Liver (tissue), 9 donors: ENCODE results near the gene LAMC2. TPM values are rescaled to one million over a fixed set of nuclear protein-coding genes. Genes with fewer than 3 reads are reported as not detected.

ENCODE experiments used
- DNase-seq: peaks from one replicate; pipeline ENCODE4 v3.0.0-alpha.2; 2017; ENCODE audit warnings: low spot score
- H3K27ac ChIP-seq, 2 donors: one replicate each; pipeline ENCODE4 v1.7.0; 2013; ENCODE audit warnings: inconsistent platforms in 2 of 2, low read length in 2 of 2, control low read depth in 1 of 2, low read depth in 1 of 2, mild to moderate bottlenecking in 1 of 2
- H3K27me3 ChIP-seq, 4 donors: one replicate each; pipeline versions ENCODE4 v1.6.1 to v1.7.0; 2013; ENCODE audit warnings: low read length in 3 of 4, inconsistent platforms in 1 of 4, mild to moderate bottlenecking in 1 of 4, moderate library complexity in 1 of 4; ENCODE audit not compliant: control insufficient read depth in 4 of 4, insufficient read depth in 4 of 4
- H3K36me3 ChIP-seq, 4 donors: one replicate each; pipeline versions ENCODE4 v1.6.1 to v1.7.0; 2013; ENCODE audit warnings: low read length in 3 of 4, mild to moderate bottlenecking in 3 of 4, low read depth in 1 of 4, moderate library complexity in 1 of 4; ENCODE audit not compliant: control insufficient read depth in 4 of 4, insufficient read depth in 3 of 4
- H3K4me1 ChIP-seq, 4 donors: one replicate each; pipeline versions ENCODE4 v1.6.1 to v1.7.0; 2013; ENCODE audit warnings: low read length in 3 of 4, mild to moderate bottlenecking in 3 of 4, moderate library complexity in 1 of 4; ENCODE audit not compliant: control insufficient read depth in 4 of 4, insufficient read depth in 4 of 4
- H3K4me3 ChIP-seq, 3 donors: one replicate each; pipeline versions ENCODE4 v1.6.1 to v1.7.0; 2013; ENCODE audit warnings: low read length in 3 of 3, control low read depth in 1 of 3, low read depth in 1 of 3, mild to moderate bottlenecking in 1 of 3
- H3K9ac ChIP-seq, 2 donors: one replicate each; pipeline ENCODE4 v1.7.0; 2013; ENCODE audit warnings: low read length in 2 of 2, mild to moderate bottlenecking in 2 of 2, moderate library complexity in 2 of 2, control low read depth in 1 of 2, low read depth in 1 of 2
- H3K9me3 ChIP-seq, 4 donors: one replicate each; pipeline versions ENCODE4 v1.6.1 to v1.7.0; 2013; ENCODE audit warnings: low read length in 3 of 4; ENCODE audit not compliant: control insufficient read depth in 4 of 4
- EGR1 ChIP-seq, 2 donors: IDR thresholded peaks; 2 replicates each; pipeline ENCODE4 v1.6.1; 2016 to 2018; ENCODE audit warnings: antibody characterized with exemption in 2 of 2, low read depth in 2 of 2
- FOXA1 ChIP-seq: IDR thresholded peaks from 2 replicates; pipeline ENCODE4 v1.6.1; 2016; ENCODE audit warnings: antibody characterized with exemption
- FOXA2 ChIP-seq: IDR thresholded peaks from 2 replicates; pipeline ENCODE4 v1.6.1; 2016; ENCODE audit warnings: antibody characterized with exemption
- GABPA ChIP-seq, 2 donors: IDR thresholded peaks in 1 of 2; conservative IDR thresholded peaks in 1 of 2; 2 replicates each; pipeline ENCODE4 v1.6.1; 2016; ENCODE audit warnings: antibody characterized with exemption in 2 of 2, mild to moderate bottlenecking in 1 of 2, moderate library complexity in 1 of 2
- HNF4A ChIP-seq, 2 donors: conservative IDR thresholded peaks; 2 replicates each; pipeline ENCODE4 v1.6.1; 2016; ENCODE audit warnings: antibody characterized with exemption in 2 of 2, mild to moderate bottlenecking in 2 of 2
- HNF4G ChIP-seq: IDR thresholded peaks from 2 replicates; pipeline ENCODE4 v1.6.1; 2016; ENCODE audit warnings: antibody characterized with exemption
- JUND ChIP-seq, 2 donors: IDR thresholded peaks; 2 replicates each; pipeline ENCODE4 v1.6.1; 2016; ENCODE audit warnings: antibody characterized with exemption in 2 of 2
- NR2F2 ChIP-seq: IDR thresholded peaks from 2 replicates; pipeline ENCODE4 v1.6.1; 2016; ENCODE audit warnings: antibody characterized with exemption
- RAD21 ChIP-seq, 2 donors: IDR thresholded peaks; 2 replicates each; pipeline ENCODE4 v1.6.1; 2016; ENCODE audit warnings: antibody characterized with exemption in 2 of 2, mild to moderate bottlenecking in 2 of 2
- RXRA ChIP-seq, 2 donors: IDR thresholded peaks; 2 replicates each; pipeline ENCODE4 v1.6.1; 2017 to 2018; ENCODE audit warnings: antibody characterized with exemption in 2 of 2, mild to moderate bottlenecking in 1 of 2
- SP1 ChIP-seq: IDR thresholded peaks from 2 replicates; pipeline ENCODE4 v1.6.1; 2018; ENCODE audit warnings: antibody characterized with exemption, mild to moderate bottlenecking
- TAF1 ChIP-seq: conservative IDR thresholded peaks from 2 replicates; pipeline ENCODE4 v1.6.1; 2016; ENCODE audit warnings: antibody characterized with exemption, mild to moderate bottlenecking
- YY1 ChIP-seq: IDR thresholded peaks from 2 replicates; pipeline ENCODE4 v1.6.1; 2016; ENCODE audit warnings: antibody characterized with exemption, mild to moderate bottlenecking
- WGBS: extraction: QIAGEN DNeasy Blood & Tissue Kit; methylation state at CpG from one replicate; pipeline ENCODE4 v1.1.7; 2013; 5-methylcytosine and 5-hydroxymethylcytosine counted together
- polyA plus RNA-seq, 2 donors: library from polyadenylated mRNA; stranded (reverse) in 1 of 2; unstranded in 1 of 2; fragments of 200-250 nt in 1 of 2; fragments of >200 nt in 1 of 2; fragmentation: Nextera tagmentation in 1 of 2; extraction: Ambion mirVana in 1 of 2; gene quantifications; one replicate each; pipeline versions ENCODE4 v1.2.1 to v1.2.3, GENCODE V29; 2013 to 2015
- total RNA-seq, 2 donors: library from RNA; depleted of rRNA; stranded (reverse); fragments of >200 nt; gene quantifications; one replicate each; pipeline ENCODE4 v1.2.3, GENCODE V29; 2014
- TF ChIP-seq, protein P1 (sequence below): IDR thresholded peaks from 2 replicates; pipeline ENCODE4 v1.6.1; 2016; ENCODE audit warnings: antibody characterized with exemption
- TF ChIP-seq, protein P2 (sequence below): IDR thresholded peaks from 2 replicates; pipeline ENCODE4 v1.6.1; 2016; ENCODE audit warnings: antibody characterized with exemption
- TF ChIP-seq, protein P3 (sequence below): IDR thresholded peaks from 2 replicates; pipeline ENCODE4 v1.6.1; 2016; ENCODE audit warnings: antibody characterized with exemption
- TF ChIP-seq, protein P4 (sequence below): fragments of 150-350 bp; IDR thresholded peaks from 2 replicates; pipeline ENCODE4 v1.5.1; 2017; ENCODE audit warnings: improper control_type of control experiment, low read depth, low read length; ENCODE audit not compliant: missing input control
- TF ChIP-seq, protein P5 (sequence below): IDR thresholded peaks from 2 replicates; pipeline ENCODE4 v1.6.1; 2016; ENCODE audit warnings: antibody characterized with exemption, mild to moderate bottlenecking
- donor health status: healthy.
- donor health status: healthy.
- donor health status: healthy.
- donor health status: healthy.
- donor health status: healthy.

Gene LAMC2
- total and polyA plus RNA-seq, 4 donors = 0.05 to 0.42 (median 0.16) TPM

DNA sequence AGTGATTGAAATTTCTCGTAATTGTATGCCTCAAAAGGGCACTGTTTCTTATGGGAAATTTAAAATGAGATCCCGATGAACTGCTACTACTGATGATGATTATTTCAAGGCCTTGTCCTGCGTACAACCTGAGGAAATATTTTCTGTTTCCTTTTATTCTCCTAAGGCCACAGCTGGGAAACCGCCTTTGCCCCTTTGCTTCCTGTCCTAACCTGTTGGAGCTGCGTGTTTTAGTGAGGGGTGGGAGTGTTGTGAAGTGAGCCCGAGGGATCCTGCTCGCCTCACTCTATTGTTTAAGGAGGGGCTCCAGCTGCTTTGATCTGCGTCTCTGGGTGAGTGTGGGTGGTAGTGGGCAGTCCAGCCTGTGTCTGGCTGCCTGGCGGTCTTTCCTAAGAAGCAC is 14.4 kb downstream of the LAMC2 start:
- Histone ChIP-seq H3K9ac (no peak overlapping the region), H3K9me3 (no peaks in the 10 kb centered on the region), H3K27ac (no peak overlapping the region), H3K4me3 (no peak overlapping the region), H3K27me3 (no peaks in the 10 kb centered on the region), H3K4me1 (peaks cover under 1 to 2% (median 2%) of the 10 kb centered on the region in 4 donors), H3K36me3 (no peaks in the 10 kb centered on the region)
- TF ChIP-seq HNF4A (conservative IDR thresholded peaks at IDR 0.05) (no peak), EGR1 (IDR thresholded peaks at IDR 0.05; ENCODE audit: low read depth in 2 of 2) (no peak), HNF4G (no peak), FOXA2 (no peak), YY1 (no peak), TAF1 (no peak), NR2F2 (no peak), FOXA1 (no peak), RXRA (IDR thresholded peaks at IDR 0.05) (no peak), JUND (IDR thresholded peaks at IDR 0.05) (no peak), SP1 (no peak), GABPA (IDR thresholded peaks at IDR 0.05 in 1 of 2, conservative IDR thresholded peaks at IDR 0.05 in 1 of 2) (no peak), RAD21 (IDR thresholded peaks at IDR 0.05) (no peak)
- TF ChIP-seq, protein P1, sequence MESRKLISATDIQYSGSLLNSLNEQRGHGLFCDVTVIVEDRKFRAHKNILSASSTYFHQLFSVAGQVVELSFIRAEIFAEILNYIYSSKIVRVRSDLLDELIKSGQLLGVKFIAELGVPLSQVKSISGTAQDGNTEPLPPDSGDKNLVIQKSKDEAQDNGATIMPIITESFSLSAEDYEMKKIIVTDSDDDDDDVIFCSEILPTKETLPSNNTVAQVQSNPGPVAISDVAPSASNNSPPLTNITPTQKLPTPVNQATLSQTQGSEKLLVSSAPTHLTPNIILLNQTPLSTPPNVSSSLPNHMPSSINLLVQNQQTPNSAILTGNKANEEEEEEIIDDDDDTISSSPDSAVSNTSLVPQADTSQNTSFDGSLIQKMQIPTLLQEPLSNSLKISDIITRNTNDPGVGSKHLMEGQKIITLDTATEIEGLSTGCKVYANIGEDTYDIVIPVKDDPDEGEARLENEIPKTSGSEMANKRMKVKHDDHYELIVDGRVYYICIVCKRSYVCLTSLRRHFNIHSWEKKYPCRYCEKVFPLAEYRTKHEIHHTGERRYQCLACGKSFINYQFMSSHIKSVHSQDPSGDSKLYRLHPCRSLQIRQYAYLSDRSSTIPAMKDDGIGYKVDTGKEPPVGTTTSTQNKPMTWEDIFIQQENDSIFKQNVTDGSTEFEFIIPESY = no peak
- TF ChIP-seq, protein P2, sequence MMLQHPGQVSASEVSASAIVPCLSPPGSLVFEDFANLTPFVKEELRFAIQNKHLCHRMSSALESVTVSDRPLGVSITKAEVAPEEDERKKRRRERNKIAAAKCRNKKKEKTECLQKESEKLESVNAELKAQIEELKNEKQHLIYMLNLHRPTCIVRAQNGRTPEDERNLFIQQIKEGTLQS = no peak
- TF ChIP-seq, protein P3, sequence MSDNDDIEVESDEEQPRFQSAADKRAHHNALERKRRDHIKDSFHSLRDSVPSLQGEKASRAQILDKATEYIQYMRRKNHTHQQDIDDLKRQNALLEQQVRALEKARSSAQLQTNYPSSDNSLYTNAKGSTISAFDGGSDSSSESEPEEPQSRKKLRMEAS = no peak
- TF ChIP-seq, protein P4, sequence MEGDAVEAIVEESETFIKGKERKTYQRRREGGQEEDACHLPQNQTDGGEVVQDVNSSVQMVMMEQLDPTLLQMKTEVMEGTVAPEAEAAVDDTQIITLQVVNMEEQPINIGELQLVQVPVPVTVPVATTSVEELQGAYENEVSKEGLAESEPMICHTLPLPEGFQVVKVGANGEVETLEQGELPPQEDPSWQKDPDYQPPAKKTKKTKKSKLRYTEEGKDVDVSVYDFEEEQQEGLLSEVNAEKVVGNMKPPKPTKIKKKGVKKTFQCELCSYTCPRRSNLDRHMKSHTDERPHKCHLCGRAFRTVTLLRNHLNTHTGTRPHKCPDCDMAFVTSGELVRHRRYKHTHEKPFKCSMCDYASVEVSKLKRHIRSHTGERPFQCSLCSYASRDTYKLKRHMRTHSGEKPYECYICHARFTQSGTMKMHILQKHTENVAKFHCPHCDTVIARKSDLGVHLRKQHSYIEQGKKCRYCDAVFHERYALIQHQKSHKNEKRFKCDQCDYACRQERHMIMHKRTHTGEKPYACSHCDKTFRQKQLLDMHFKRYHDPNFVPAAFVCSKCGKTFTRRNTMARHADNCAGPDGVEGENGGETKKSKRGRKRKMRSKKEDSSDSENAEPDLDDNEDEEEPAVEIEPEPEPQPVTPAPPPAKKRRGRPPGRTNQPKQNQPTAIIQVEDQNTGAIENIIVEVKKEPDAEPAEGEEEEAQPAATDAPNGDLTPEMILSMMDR = no peak
- TF ChIP-seq, protein P5, sequence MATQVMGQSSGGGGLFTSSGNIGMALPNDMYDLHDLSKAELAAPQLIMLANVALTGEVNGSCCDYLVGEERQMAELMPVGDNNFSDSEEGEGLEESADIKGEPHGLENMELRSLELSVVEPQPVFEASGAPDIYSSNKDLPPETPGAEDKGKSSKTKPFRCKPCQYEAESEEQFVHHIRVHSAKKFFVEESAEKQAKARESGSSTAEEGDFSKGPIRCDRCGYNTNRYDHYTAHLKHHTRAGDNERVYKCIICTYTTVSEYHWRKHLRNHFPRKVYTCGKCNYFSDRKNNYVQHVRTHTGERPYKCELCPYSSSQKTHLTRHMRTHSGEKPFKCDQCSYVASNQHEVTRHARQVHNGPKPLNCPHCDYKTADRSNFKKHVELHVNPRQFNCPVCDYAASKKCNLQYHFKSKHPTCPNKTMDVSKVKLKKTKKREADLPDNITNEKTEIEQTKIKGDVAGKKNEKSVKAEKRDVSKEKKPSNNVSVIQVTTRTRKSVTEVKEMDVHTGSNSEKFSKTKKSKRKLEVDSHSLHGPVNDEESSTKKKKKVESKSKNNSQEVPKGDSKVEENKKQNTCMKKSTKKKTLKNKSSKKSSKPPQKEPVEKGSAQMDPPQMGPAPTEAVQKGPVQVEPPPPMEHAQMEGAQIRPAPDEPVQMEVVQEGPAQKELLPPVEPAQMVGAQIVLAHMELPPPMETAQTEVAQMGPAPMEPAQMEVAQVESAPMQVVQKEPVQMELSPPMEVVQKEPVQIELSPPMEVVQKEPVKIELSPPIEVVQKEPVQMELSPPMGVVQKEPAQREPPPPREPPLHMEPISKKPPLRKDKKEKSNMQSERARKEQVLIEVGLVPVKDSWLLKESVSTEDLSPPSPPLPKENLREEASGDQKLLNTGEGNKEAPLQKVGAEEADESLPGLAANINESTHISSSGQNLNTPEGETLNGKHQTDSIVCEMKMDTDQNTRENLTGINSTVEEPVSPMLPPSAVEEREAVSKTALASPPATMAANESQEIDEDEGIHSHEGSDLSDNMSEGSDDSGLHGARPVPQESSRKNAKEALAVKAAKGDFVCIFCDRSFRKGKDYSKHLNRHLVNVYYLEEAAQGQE = no peak
- 85% methylated on average over 9 of the region's 9 CpGs for WGBS
- no peak for DNase-seq
